Neuron (in vitro differentiated cells): ENCODE data around the gene HCFC1.

Experiments used
- H2AFZ ChIP-seq: one replicate; pipeline ENCODE4 v1.6.1; 2013; ENCODE audit warnings: low read depth, mild to moderate bottlenecking, inconsistent platforms, low read length, moderate library complexity
- H3K27me3 ChIP-seq: one replicate; pipeline ENCODE4 v1.6.1; 2013; ENCODE audit warnings: low read length; ENCODE audit not compliant: insufficient read depth
- H3K36me3 ChIP-seq: one replicate; pipeline ENCODE4 v1.6.1; 2013; ENCODE audit warnings: low read length; ENCODE audit not compliant: insufficient read depth
- H3K4me1 ChIP-seq: one replicate; pipeline ENCODE4 v1.6.1; 2013; ENCODE audit warnings: low read length; ENCODE audit not compliant: insufficient read depth
- H3K4me3 ChIP-seq: 2 replicates; pipeline ENCODE4 v1.5.1; 2013; ENCODE audit warnings: mild to moderate bottlenecking, low read length, moderate library complexity
- H3K9me3 ChIP-seq: one replicate; pipeline ENCODE4 v1.6.1; 2013; ENCODE audit warnings: low read length

The HCFC1 gene

DNA sequence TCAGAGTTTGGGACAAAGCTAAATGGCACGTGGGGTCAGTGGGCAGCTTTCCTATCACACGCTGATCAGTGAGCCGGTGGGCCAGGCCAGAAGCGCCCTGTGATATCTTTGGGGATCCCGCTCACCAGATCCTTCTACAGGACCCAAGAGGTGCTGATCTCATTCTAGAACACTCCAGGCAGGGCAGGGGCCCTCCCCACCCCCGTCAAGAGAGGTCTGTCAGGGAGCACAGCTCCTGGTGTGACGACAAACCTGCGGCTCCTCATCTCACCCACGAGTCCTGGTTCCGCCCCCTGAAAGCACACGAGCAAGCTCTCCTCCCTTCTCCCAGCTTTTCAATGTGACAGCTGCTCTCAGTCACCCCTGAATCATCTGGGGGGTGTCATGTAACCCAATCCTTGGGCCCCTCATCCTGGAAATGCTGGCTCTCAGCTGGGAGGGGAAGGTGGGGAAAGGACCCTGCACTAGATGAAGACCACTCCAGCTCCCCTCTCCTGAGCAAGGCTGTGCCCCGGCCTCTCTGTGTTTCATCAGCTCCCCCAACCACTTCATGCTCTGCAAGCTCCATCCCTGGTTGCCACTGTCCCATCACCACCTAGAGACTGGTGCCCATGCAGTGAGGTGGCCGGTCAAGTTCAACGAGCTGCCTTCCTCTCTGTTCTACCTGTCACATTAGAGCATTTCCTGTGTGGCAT is 4.6 kb downstream of the HCFC1 start:
- H2AFZ ChIP-seq, result no peak overlapping the region
- H3K9me3 ChIP-seq, result no peaks in the 10 kb centered on the region
- no peaks in the 10 kb centered on the region for H3K27me3 ChIP-seq
- no peak overlapping the region for H3K4me3 ChIP-seq
- peaks cover 30% of the 10 kb centered on the region for H3K4me1 ChIP-seq
- H3K36me3 ChIP-seq, result peaks cover 17% of the 10 kb centered on the region

DNA sequence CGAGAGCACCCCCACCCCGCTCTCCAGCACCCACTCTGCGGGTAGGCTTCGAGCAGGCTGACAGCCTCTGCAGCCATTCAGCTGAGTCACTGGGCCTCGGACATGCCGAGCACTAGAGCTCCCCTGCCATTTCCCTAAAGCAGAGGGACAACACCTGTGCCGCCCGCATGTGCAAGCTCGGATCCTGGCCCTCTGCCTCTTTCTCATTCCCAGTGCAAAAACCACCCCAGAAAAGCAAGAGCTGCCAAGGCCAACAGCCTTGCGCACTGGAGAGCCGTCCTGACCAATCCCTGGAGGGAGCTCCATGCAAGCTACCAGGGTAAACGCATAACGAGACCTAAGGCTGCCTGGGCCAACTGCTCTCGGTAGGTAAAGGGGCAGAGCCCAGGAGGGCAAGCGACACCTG is 5.3 kb downstream of the HCFC1 start:
- Histone ChIP-seq H3K4me1 (peaks cover 30% of the 10 kb centered on the region), H3K9me3 (no peaks in the 10 kb centered on the region), H2AFZ (no peak overlapping the region), H3K36me3 (peaks cover 24% of the 10 kb centered on the region), H3K27me3 (no peaks in the 10 kb centered on the region), H3K4me3 (no peak overlapping the region)

DNA sequence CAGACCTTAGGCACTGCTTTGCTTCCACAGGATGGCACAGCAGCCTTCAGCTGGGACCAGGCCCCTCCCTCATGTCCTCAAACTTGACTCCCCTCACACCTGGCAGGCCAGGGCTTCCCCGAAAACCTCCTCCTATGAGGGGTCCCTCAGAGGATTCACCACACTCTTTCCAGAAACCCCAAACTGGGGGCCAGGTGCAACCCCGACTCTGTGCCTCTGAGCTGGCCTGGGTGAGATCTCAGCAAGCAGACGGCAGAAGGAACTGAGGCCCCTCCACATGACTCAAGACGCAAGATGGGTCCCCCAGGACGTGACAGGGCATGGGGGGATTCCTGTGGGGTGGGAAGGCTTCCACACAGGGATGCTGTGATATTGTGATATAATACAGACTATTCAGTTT is 6.2 kb downstream of the HCFC1 start:
- Histone ChIP-seq H3K27me3 (no peaks in the 10 kb centered on the region), H3K4me3 (no peak overlapping the region), H3K4me1 (peaks cover 30% of the 10 kb centered on the region), H3K36me3 (peaks cover 32% of the 10 kb centered on the region), H3K9me3 (no peaks in the 10 kb centered on the region), H2AFZ (no peak overlapping the region)

DNA sequence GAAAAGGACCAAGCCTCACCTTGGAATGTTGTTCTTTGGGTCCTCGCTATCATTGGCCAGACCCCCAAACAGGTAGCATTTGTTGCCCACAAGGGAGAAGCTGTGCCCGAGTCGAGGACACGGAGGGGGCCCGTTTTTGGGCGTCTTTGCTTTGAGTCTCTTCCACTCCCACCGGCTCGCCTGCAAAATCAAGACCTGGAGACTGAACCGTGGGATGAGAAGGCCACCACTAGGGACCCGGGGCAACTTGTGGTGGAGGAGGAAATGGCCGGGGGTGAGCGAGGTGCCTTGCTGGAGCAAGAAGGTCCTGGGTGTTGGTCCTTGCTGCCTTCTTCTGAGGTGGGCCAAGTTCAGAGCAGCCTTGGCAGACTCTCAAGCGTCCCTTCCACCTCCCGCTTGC is 7.5 kb downstream of the HCFC1 start:
- H3K4me1 ChIP-seq, result peaks cover 22% of the 10 kb centered on the region
- H3K9me3 ChIP-seq, result no peaks in the 10 kb centered on the region
- peaks cover 45% of the 10 kb centered on the region for H3K36me3 ChIP-seq
- H2AFZ ChIP-seq, result no peak overlapping the region
- H3K4me3 ChIP-seq, result no peak overlapping the region
- H3K27me3 ChIP-seq, result no peaks in the 10 kb centered on the region

DNA sequence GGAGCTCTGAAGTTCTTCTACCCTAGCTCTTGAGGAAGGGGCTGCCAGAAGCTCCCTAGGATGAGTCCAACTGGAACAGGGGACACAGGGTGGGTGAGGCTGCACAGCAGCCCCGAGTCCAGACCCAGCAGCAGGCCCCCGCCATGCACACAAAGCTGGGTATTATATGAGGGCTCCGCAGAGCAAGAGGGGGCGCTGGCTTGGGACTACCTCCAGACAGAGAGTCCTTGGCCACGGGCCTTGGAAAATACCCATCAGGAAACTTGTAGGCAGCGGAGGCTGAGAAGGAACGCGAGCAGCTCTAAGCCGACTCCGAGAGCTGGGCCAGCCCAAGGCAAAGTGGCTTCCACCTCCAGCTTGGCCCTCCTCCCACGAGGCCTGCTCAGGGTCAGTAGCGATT is 8.1 kb downstream of the HCFC1 start:
- Histone ChIP-seq H3K9me3 (no peaks in the 10 kb centered on the region), H2AFZ (no peak overlapping the region), H3K36me3 (peaks cover 51% of the 10 kb centered on the region), H3K4me1 (peaks cover 16% of the 10 kb centered on the region), H3K27me3 (no peaks in the 10 kb centered on the region), H3K4me3 (no peak overlapping the region)

DNA sequence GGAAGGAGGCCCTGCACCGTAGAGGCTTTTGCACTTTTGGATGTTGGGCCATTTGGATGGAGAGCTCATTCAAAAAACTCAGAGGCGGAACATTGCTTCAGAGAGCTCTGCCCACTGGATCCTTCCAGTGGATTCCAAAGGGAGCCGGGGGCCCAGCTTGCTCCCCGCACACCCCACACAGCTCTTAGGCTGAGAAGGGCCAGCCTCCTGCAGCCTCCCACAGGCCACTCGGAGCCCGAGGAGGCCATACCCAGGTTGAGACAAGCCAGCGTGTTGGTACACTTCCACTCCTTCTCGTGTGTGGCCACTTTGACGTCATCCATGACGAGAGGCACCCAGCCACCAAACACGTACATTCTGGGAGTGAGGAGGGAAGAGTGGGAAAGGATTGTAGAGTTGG is 10.3 kb downstream of the HCFC1 start:
- H3K27me3 ChIP-seq, result no peaks in the 10 kb centered on the region
- H3K4me3 ChIP-seq, result no peak overlapping the region
- H2AFZ ChIP-seq, result no peak overlapping the region
- H3K4me1 ChIP-seq, result no peaks in the 10 kb centered on the region
- H3K9me3 ChIP-seq, result no peaks in the 10 kb centered on the region
- peaks cover 70% of the 10 kb centered on the region for H3K36me3 ChIP-seq

DNA sequence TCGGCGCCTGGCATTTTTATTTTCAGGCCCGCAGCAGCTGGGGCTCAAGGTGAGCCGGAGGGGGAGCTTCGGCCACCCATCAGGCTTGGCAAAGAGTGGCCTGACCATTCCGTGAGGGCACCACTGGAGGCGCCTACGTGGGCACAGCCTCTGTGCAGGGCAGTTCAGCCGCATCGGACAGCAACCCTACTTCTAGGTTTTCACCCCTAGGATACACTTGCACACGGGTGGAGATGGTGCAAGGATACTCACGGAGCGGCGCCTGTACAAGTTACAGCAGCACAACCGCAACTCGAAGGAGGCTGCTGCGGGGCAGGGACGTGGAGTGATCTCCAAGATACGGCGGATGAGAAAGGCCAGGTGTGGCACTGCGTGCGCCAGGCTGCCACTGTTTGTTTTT is 10.8 kb downstream of the HCFC1 start:
- H3K36me3 ChIP-seq, result peaks cover 75% of the 10 kb centered on the region
- no peak overlapping the region for H3K4me3 ChIP-seq
- H3K4me1 ChIP-seq, result no peaks in the 10 kb centered on the region
- no peaks in the 10 kb centered on the region for H3K27me3 ChIP-seq
- H3K9me3 ChIP-seq, result no peaks in the 10 kb centered on the region
- H2AFZ ChIP-seq, result no peak overlapping the region

DNA sequence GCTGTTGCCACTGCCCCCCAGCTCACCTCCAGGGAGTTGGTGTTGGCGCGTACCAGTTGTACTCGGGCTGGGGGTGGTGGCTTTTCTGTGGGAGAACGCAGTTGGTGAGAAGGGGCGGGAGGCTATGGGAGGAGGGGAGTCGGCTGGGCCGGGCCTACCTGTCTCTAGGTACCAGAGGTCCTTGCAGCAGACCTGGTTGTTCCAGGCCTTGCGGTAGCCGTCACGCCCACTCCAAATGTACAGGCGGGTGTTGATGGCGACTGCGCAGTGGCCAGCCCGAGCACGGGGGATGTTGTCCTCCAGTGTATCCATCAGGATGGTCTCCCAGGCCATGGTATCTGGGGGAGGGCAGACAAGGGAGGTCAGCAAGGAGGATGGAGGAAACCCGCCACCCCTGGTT is 11.5 kb downstream of the HCFC1 start:
- Histone ChIP-seq H3K9me3 (no peaks in the 10 kb centered on the region), H3K4me1 (no peaks in the 10 kb centered on the region), H2AFZ (no peak overlapping the region), H3K4me3 (no peak overlapping the region), H3K27me3 (no peaks in the 10 kb centered on the region), H3K36me3 (peaks cover 80% of the 10 kb centered on the region)

DNA sequence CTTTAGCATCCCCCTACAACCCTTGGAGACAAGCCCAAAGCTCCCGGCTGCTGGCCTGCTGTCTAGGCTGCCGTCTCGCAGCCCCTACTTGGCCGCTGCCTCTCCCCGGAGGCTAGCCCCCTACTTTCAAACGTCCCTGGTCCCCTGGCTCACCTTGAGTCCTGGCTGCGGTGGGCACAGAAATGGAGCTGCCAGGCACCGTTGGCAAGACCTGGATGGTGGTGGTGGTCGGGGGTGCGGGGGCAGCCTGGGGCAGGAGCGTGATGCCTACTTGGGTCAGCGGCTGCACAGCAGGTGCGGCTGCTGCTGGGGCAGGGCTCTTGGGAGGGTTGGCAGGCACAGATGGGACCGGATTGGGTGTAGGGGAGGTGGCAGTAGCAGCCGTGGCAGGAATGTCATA is 12.0 kb downstream of the HCFC1 start:
- no peak overlapping the region for H3K4me3 ChIP-seq
- H2AFZ ChIP-seq, result no peak overlapping the region
- no peaks in the 10 kb centered on the region for H3K27me3 ChIP-seq
- no peaks in the 10 kb centered on the region for H3K4me1 ChIP-seq
- peaks cover 81% of the 10 kb centered on the region for H3K36me3 ChIP-seq
- no peaks in the 10 kb centered on the region for H3K9me3 ChIP-seq

DNA sequence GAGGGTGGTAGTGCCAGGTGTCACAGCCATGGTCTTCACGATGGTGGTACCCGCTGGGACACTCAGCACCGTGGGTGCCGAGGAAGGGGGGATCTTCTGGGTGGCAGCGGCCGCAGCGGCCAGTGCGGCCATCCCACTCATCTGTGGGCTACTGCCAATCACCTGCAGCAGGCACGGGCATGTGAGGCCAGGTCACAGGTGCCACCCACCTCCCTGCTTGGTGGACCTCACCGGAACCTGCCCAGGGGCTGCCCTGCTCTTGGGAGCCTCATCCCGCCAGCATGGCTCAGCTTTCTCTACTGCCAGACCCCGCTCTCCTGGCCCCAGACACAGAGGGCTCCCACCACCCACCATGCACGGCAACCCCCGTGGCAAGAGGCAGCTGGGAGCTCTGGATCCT is 13.0 kb downstream of the HCFC1 start:
- H3K4me1 ChIP-seq, result no peaks in the 10 kb centered on the region
- H3K36me3 ChIP-seq, result peaks cover 84% of the 10 kb centered on the region
- H3K27me3 ChIP-seq, result no peaks in the 10 kb centered on the region
- H3K9me3 ChIP-seq, result no peaks in the 10 kb centered on the region
- no peak overlapping the region for H2AFZ ChIP-seq
- no peak overlapping the region for H3K4me3 ChIP-seq

DNA sequence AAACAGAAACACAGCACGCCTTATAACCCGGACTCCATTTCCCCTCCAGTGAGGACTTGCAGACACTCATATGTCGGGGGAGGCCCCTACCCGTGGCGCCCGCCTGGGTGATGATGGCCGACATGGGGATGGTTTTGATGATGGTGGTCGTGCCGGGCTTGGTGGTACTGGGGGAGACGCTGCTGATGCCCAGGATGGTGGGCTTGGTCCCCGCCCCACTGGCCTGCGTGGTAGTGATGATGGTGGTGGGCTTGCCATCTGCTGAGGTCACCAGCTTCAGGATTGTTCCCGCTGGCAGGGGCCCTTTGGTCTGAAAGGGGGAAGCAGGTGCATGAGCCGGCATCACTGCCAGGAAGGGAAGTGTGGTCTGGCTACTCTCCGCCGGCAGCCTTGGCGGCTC is 14.4 kb downstream of the HCFC1 start:
- H3K36me3 ChIP-seq, result peaks cover 81% of the 10 kb centered on the region
- no peak overlapping the region for H2AFZ ChIP-seq

DNA sequence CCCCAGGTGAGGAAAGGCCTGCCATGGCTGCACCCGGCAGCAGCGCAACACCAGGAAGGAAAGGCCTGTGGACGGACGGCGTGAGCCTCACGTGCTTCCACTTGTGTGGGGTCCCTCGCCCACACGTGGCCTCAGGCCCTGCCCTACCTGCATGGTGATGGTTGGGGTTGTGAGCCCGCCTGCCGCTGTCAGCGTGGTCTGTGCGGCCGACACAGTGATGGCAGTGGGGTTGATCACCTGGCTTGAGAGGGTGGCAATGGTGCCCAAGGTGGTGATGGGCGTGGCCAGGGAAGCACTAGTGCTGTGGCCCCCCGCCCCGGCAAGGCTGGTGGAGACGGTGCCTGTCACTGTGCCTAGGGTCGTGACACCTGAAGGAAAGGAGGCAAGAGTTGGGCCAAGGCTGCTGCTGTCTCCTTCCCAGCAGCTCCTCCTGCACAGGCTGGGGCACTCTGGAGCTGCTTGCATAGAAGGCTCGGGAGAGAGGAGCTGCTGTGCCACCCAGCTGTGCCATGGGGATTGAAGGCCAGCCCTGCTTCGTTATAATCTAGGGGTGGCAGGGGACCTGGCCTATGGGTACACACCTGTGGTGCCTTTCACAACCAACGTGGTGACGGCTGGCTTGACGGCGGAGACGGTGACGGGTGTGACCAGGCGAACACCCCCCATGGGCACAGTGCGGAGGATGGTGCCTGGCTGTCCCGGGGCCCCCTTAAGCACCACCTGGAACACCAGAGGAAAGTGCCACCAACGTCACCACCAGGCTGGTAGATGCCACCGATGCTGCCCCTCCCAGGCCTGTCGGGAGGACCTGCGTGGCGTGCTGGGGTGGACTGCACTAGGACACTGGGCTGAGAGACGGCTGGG is 15.3 kb downstream of the HCFC1 start:
- Histone ChIP-seq H3K9me3 (no peaks in the 10 kb centered on the region), H3K4me3 (no peak overlapping the region), H2AFZ (no peak overlapping the region), H3K4me1 (no peaks in the 10 kb centered on the region), H3K36me3 (peaks cover 80% of the 10 kb centered on the region), H3K27me3 (no peaks in the 10 kb centered on the region)

More for the DNA sequence above, 14.4 kb downstream of the HCFC1 start:
- H3K9me3 ChIP-seq, result no peaks in the 10 kb centered on the region
- no peaks in the 10 kb centered on the region for H3K27me3 ChIP-seq
- no peak overlapping the region for H3K4me3 ChIP-seq
- no peaks in the 10 kb centered on the region for H3K4me1 ChIP-seq

DNA sequence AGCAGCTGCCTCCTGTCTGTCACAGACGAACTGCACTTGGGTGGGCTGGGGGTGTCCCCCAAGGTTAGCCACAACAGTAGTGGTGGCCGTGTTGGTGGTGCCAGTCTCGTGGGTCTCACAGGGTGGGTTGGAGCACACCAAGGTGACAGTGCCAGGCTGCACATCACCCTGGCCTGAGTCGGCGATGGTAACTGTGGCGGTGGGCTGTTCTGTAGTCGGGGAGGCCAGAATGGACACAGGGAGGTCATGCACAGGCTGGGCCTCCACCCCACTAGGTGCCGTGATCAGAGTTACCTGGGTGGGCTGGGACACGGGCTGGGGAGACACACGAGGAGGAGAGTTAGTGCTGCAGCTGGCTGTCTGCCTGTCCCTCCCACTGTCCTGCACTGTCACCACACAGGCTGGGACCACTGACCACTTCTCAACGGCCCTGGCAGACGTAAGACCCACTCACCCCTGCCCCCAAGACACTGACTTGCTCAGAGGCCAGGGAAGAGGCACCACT is 16.3 kb downstream of the HCFC1 start:
- Histone ChIP-seq H3K36me3 (peaks cover 79% of the 10 kb centered on the region), H3K9me3 (no peaks in the 10 kb centered on the region), H3K27me3 (no peaks in the 10 kb centered on the region), H2AFZ (no peak overlapping the region), H3K4me1 (no peaks in the 10 kb centered on the region), H3K4me3 (no peak overlapping the region)
